ENCODE data around the gene C1QTNF9. TPM values are rescaled to one million over a fixed set of nuclear protein-coding genes. Genes with fewer than 3 reads are reported as not detected.

Gene C1QTNF9
- total RNA-seq, 1 experiment from 2014 or later, result not detected

DNA sequence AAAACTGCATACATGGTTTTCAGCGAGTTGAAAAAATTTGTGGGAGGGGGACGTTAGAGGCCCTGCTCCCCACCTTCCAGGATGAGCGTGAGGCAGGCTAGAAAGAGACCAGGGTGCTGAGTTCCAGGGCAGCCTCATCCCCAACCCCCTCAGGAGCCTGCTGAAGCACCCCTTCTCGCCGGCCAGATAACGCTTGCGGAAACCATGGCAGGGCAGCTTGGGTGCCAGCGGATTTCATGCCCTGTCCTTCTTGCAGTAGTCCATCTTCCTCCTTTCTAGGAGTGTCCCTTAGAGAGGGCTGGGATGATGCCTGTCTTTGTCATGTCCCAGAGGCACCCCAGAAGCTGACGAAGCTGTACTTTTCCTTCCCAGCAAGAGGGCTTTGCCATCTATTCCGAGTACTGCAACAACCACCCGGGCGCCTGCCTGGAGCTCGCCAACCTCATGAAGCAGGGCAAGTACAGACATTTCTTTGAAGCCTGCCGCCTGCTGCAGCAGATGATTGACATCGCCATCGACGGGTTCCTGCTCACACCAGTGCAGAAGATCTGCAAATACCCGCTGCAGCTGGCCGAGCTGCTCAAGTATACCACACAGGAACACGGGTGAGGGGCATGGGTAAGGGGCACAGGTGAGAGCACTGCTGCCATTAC lies 19.0 kb upstream of the C1QTNF9 start:
- CTCF ChIA-PET, result interaction anchor here (0.6 kb wide), 1 partner anchor 313 kb away, joined by 3 read pairs; no protein-coding TSS in a partner anchor
- POLR2A ChIA-PET, result no interaction called here
- intact Hi-C loops (cut with micrococcal nuclease), result no loop called here

DNA sequence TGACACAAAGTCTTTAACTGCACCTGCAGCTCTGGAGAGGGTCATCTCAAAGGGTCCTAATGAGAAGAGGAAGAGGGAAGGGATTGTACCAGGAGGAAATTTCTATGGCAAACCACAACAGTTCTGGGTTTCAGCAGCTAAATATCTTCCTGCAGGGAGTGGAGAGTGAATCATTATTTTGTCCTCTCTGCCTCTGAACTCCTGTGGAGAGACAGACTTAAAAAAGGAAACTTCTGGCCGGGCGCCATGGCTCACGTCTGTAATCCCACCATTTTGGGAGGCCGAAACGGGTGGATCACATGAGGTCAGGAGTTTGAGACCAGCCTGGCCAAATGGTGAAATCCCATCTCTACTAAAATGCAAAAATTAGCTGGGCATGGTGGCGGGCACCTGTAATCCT lies 16.9 kb upstream of the C1QTNF9 start:
- intact Hi-C loops (cut with micrococcal nuclease), result no loop called here
- POLR2A ChIA-PET, result no interaction called here
- CTCF ChIA-PET, result no interaction called here
- TF ChIP-seq, protein P1, sequence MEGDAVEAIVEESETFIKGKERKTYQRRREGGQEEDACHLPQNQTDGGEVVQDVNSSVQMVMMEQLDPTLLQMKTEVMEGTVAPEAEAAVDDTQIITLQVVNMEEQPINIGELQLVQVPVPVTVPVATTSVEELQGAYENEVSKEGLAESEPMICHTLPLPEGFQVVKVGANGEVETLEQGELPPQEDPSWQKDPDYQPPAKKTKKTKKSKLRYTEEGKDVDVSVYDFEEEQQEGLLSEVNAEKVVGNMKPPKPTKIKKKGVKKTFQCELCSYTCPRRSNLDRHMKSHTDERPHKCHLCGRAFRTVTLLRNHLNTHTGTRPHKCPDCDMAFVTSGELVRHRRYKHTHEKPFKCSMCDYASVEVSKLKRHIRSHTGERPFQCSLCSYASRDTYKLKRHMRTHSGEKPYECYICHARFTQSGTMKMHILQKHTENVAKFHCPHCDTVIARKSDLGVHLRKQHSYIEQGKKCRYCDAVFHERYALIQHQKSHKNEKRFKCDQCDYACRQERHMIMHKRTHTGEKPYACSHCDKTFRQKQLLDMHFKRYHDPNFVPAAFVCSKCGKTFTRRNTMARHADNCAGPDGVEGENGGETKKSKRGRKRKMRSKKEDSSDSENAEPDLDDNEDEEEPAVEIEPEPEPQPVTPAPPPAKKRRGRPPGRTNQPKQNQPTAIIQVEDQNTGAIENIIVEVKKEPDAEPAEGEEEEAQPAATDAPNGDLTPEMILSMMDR (IDR thresholded peaks at IDR 0.05; ENCODE audit: unreplicated experiment), result no peak
- DNase-seq (ENCODE audit: unreplicated experiment), result no peak
- Mint-ChIP-seq H3K9me3 (ENCODE audit: unreplicated experiment) (no peaks in the 10 kb centered on the region), H3K36me3 (ENCODE audit: insufficient read depth, unreplicated experiment) (no peaks in the 10 kb centered on the region), H3K4me3 (ENCODE audit: unreplicated experiment) (no peak overlapping the region), H3K27ac (ENCODE audit: low read depth, unreplicated experiment) (no peak overlapping the region), H3K4me1 (ENCODE audit: insufficient read depth, unreplicated experiment) (no peaks in the 10 kb centered on the region), H3K27me3 (ENCODE audit: insufficient read depth, unreplicated experiment) (no peaks in the 10 kb centered on the region)
- no TSS peak for BruUV-seq (replicated peaks)

More for the DNA sequence above, 19.0 kb upstream of the C1QTNF9 start:
- Mint-ChIP-seq H3K27ac (ENCODE audit: low read depth, unreplicated experiment) (no peak overlapping the region), H3K9me3 (ENCODE audit: unreplicated experiment) (no peaks in the 10 kb centered on the region), H3K36me3 (ENCODE audit: insufficient read depth, unreplicated experiment) (peaks cover 5% of the 10 kb centered on the region), H3K4me3 (ENCODE audit: unreplicated experiment) (no peak overlapping the region), H3K27me3 (ENCODE audit: insufficient read depth, unreplicated experiment) (no peaks in the 10 kb centered on the region), H3K4me1 (ENCODE audit: insufficient read depth, unreplicated experiment) (no peaks in the 10 kb centered on the region)
- TF ChIP-seq, protein P1 (IDR thresholded peaks at IDR 0.05; ENCODE audit: unreplicated experiment), result no peak
- no peak for DNase-seq (ENCODE audit: unreplicated experiment)
- BruUV-seq (replicated peaks), result no TSS peak

DNA sequence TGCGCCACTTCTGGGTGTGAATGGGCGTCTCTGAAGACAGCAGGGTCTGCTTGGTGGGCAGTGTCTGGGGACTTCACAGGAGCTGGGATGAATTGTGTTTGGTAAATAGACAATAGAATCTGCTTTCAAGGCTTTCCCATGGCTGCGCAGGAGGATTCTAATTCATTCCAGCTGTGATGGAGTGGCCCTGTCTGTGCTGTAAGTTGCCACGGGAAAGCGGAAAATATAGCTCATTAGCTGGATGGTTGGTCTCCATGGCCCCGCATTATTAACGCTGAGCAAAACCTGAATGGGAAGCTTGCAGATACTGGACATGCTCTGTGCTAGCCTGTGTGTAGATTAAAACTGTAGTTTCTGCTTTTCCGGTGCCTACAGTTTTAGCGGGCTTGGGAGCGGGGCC lies 15.6 kb upstream of the C1QTNF9 start:
- CTCF ChIA-PET, result no interaction called here
- POLR2A ChIA-PET, result interaction anchor here (0.8 kb wide), 1 partner anchor 10 kb away, joined by 3 read pairs; no protein-coding TSS in a partner anchor
- H3K27me3 Mint-ChIP-seq (ENCODE audit: insufficient read depth, unreplicated experiment), result no peaks in the 10 kb centered on the region
- TF ChIP-seq, protein P1 (IDR thresholded peaks at IDR 0.05; ENCODE audit: unreplicated experiment), result no peak
- no peaks in the 10 kb centered on the region for H3K4me1 Mint-ChIP-seq (ENCODE audit: insufficient read depth, unreplicated experiment)
- intact Hi-C loops (cut with micrococcal nuclease), result no loop called here
- no peak for DNase-seq (ENCODE audit: unreplicated experiment)
- H3K9me3 Mint-ChIP-seq (ENCODE audit: unreplicated experiment), result no peaks in the 10 kb centered on the region
- H3K27ac Mint-ChIP-seq (ENCODE audit: low read depth, unreplicated experiment), result no peak overlapping the region
- H3K36me3 Mint-ChIP-seq (ENCODE audit: insufficient read depth, unreplicated experiment), result no peaks in the 10 kb centered on the region
- no peak overlapping the region for H3K4me3 Mint-ChIP-seq (ENCODE audit: unreplicated experiment)
- no TSS peak for BruUV-seq (replicated peaks)

DNA sequence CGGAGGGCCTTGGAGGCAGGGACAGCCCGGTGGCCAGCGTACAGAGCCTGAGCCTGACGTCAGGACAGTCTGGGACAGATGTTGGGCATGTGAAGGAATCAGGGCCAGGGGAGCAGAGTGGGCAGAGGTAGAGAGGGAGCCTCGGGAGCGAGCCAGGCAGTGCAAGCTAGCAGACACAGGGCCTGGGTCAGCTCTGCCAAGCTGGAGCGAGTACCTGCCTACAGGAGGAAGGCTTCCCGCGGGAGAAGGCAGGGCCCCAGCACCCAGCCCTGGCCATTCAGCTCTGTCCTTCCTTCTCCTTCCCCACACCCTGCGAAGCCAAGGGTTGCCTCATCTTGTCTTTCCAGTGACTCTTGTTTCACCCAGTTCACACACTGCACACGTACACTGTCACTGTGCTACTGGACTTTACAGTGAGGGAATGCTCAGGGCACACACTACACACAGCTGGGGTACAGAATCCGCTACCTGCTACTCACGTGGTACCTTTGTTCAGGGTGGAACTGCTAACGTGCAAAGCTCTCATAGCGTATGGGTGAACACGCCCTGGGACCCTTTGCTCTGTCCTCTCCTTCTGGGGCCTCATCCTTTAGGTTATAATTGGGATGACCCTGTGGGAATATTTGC lies 9.8 kb upstream of the C1QTNF9 start:
- CTCF ChIA-PET, result no interaction called here
- H3K9me3 Mint-ChIP-seq (ENCODE audit: unreplicated experiment), result no peaks in the 10 kb centered on the region
- H3K4me1 Mint-ChIP-seq (ENCODE audit: insufficient read depth, unreplicated experiment), result no peaks in the 10 kb centered on the region
- no peak overlapping the region for H3K4me3 Mint-ChIP-seq (ENCODE audit: unreplicated experiment)
- H3K27ac Mint-ChIP-seq (ENCODE audit: low read depth, unreplicated experiment), result no peak overlapping the region
- BruUV-seq (replicated peaks), result no TSS peak
- H3K36me3 Mint-ChIP-seq (ENCODE audit: insufficient read depth, unreplicated experiment), result peaks cover 5% of the 10 kb centered on the region
- no peak for DNase-seq (ENCODE audit: unreplicated experiment)
- TF ChIP-seq, protein P1 (IDR thresholded peaks at IDR 0.05; ENCODE audit: unreplicated experiment), result no peak
- no peaks in the 10 kb centered on the region for H3K27me3 Mint-ChIP-seq (ENCODE audit: insufficient read depth, unreplicated experiment)
- POLR2A ChIA-PET, result no interaction called here
- intact Hi-C loops (cut with micrococcal nuclease), result no loop called here

Measured in MCF 10A (cell line).